ENCODE data around the gene LRMDA. TPM values are rescaled to one million over a fixed set of nuclear protein-coding genes. Genes with fewer than 3 reads are reported as not detected.

The LRMDA gene
- total RNA-seq, 4 donors from 2014 or later, result 9.8 to 18.6 (median 15.8) TPM

DNA sequence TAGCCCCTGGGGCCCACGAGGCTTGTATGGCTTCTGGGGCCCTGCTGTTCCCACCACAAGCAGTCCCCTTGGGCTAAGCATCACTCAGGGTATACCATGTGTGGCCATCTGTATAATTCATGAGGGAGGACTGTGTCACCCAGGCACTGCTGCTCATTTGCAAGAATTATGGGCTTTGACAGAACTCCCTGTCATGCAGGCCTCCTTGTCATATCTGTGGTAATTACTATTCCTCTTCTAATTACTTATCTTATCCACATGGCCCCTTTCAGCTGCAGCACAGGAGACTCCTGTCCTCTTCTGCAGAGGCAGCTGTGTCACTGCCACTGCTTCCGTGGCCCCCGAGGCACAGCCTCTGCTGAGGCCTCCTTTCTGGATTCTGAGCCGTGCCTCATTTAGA is 46.3 kb downstream of the LRMDA start:
- H3K4me3 ChIP-seq, result no peak overlapping the region
- DNase-seq (ENCODE audit: low spot score in 2 of 2), result no peak
- peaks cover 0 to 19% (median 0%) of the 10 kb centered on the region in 4 donors for H3K4me1 ChIP-seq
- peaks cover 0 to 3% (median 0%) of the 10 kb centered on the region in 3 donors for H3K36me3 ChIP-seq
- no peaks in the 10 kb centered on the region for H3K27me3 ChIP-seq
- WGBS, 2 donors, result 78 to 83% methylated on average over 4 of the region's 4 CpGs
- H3K27ac ChIP-seq, result no peak overlapping the region
- H3K9me3 ChIP-seq, result no peaks in the 10 kb centered on the region
- TF ChIP-seq POLR2A (IDR thresholded peaks at IDR 0.05) (no peak), EP300 (IDR thresholded peaks at IDR 0.05) (no peak), CTCF (IDR thresholded peaks at IDR 0.05) (no peak)

- DNase-seq (ENCODE audit: low spot score in 2 of 2), result no peak
- H3K27me3 ChIP-seq, result no peaks in the 10 kb centered on the region
- H3K27ac ChIP-seq, result no peak overlapping the region
- peaks cover 0 to 17% (median 0%) of the 10 kb centered on the region in 4 donors for H3K9me3 ChIP-seq
- no peak overlapping the region for H3K4me3 ChIP-seq
- H3K4me1 ChIP-seq, result peaks cover 0 to 14% (median 0%) of the 10 kb centered on the region in 4 donors
- H3K36me3 ChIP-seq, result peaks cover 0 to 5% (median 0%) of the 10 kb centered on the region in 3 donors
- TF ChIP-seq EP300 (IDR thresholded peaks at IDR 0.05), result no peak
- TF ChIP-seq CTCF (IDR thresholded peaks at IDR 0.05), result no peak
- no peak for TF ChIP-seq POLR2A (IDR thresholded peaks at IDR 0.05)
- 91 to 97% methylated on average over 3 of the region's 3 CpGs for WGBS, 2 donors
Measured at GRCh38 chr10:75480374-75480773, 49.0 kb downstream of the LRMDA start.

GRCh38 chr10:75483188-75483587 is 51.8 kb downstream of the LRMDA start:
- H3K9me3 ChIP-seq, result peaks cover 0 to 17% (median 0%) of the 10 kb centered on the region in 4 donors
- H3K36me3 ChIP-seq, result peaks cover 0 to 5% (median 0%) of the 10 kb centered on the region in 3 donors
- no peak overlapping the region for H3K27ac ChIP-seq
- no peak for DNase-seq (ENCODE audit: low spot score in 2 of 2)
- 90 to 100% methylated on average over 1 of the region's 1 CpG for WGBS, 2 donors
- H3K4me1 ChIP-seq, result no peaks in the 10 kb centered on the region
- TF ChIP-seq EP300 (IDR thresholded peaks at IDR 0.05) (no peak), POLR2A (IDR thresholded peaks at IDR 0.05) (no peak), CTCF (IDR thresholded peaks at IDR 0.05) (no peak)
- no peaks in the 10 kb centered on the region for H3K27me3 ChIP-seq
- no peak overlapping the region for H3K4me3 ChIP-seq

DNA sequence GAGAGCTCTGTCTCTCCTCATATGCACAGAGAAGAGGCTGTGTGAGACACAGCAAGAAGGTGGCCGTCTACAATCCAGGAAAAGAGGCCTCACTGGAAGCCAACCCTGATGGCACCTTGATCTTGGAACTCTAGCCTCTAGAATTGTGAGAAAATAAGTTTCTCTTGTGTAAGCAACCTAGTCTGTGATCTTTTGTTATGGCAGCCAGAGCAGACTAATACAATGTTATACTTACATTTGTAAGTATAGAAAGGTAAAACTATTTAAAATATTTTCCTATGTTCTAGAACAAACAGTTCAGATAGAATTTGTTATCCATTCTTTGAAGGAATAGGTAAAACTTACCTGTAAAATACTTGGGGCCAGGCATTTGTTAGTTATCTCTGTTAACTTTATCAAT is 53.3 kb downstream of the LRMDA start:
- Histone ChIP-seq H3K4me3 (no peak overlapping the region), H3K27me3 (no peaks in the 10 kb centered on the region), H3K36me3 (peaks cover 0 to 5% (median 0%) of the 10 kb centered on the region in 3 donors), H3K27ac (no peak overlapping the region), H3K4me1 (no peaks in the 10 kb centered on the region), H3K9me3 (peaks cover 0 to 17% (median 0%) of the 10 kb centered on the region in 4 donors)
- no peak for DNase-seq (ENCODE audit: low spot score in 2 of 2)
- TF ChIP-seq EP300 (IDR thresholded peaks at IDR 0.05) (no peak), CTCF (IDR thresholded peaks at IDR 0.05) (no peak), POLR2A (IDR thresholded peaks at IDR 0.05) (no peak)
- 92 to 95% methylated on average over 1 of the region's 1 CpG for WGBS, 2 donors

DNA sequence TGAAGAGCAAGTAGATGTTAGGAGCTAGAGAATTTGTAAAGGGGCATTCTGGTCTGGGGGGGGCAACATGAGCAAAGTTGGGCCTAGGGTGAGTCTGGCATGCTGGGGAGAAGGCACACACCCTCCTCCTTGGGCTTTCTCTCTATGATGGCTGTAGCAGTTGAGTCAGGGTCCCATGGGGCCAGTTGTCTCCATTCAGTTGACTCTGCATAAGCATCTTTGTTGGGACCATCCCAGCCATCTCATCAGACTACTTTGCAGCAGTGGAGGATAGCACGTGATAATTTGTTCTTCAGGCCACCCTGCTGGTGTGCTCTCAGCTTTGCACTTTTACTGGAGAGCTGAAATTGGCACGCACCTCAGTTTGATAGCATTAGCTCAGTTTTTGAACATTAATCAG is 55.2 kb downstream of the LRMDA start:
- Histone ChIP-seq H3K4me3 (no peak overlapping the region), H3K4me1 (peaks cover 0 to 3% (median 0%) of the 10 kb centered on the region in 4 donors), H3K27me3 (no peaks in the 10 kb centered on the region), H3K9me3 (peaks cover 0 to 17% (median 0%) of the 10 kb centered on the region in 4 donors), H3K27ac (no peak overlapping the region), H3K36me3 (peaks cover 0 to 5% (median 0%) of the 10 kb centered on the region in 3 donors)
- no peak for DNase-seq (ENCODE audit: low spot score in 2 of 2)
- WGBS, 2 donors, result 86 to 90% methylated on average over 2 of the region's 2 CpGs
- no peak for TF ChIP-seq EP300 (IDR thresholded peaks at IDR 0.05)
- TF ChIP-seq POLR2A (IDR thresholded peaks at IDR 0.05), result no peak
- TF ChIP-seq CTCF (IDR thresholded peaks at IDR 0.05), result no peak

Data from tibial nerve (tissue), 4 donors.